Panc1 (cell line): ENCODE data around the gene ATP5MG. TPM values are rescaled to one million over a fixed set of nuclear protein-coding genes. Genes with fewer than 3 reads are reported as not detected.

Source experiments
- ATAC-seq: fragments of 200-7000 bp; cut with Tn5 transposase; 2 replicates; pipeline ENCODE4 v1.9.1; 2020; ENCODE audit warnings: mild to moderate bottlenecking, moderate library complexity
- BruUV-seq: library from RNA; stranded (reverse); fragments of 400-500 nt; replicated peaks from 2 replicates; lab custom pipeline; 2021; lab: Mats Ljungman, UMichigan
- CTCF ChIA-PET: fragments of 300-600 bp; sonication (Branson Sonifier 250); formaldehyde crosslinking; loops from one replicate; lab custom pipeline; 2022; ENCODE audit warnings: antibody characterized with exemption; lab: Charles Lee
- POLR2A ChIA-PET: fragments of 300-600 bp; sonication (Branson Sonifier 250); formaldehyde crosslinking; loops from one replicate; lab custom pipeline; 2022; ENCODE audit warnings: antibody characterized with exemption; lab: Charles Lee
- DNase-seq: peaks from one replicate; pipeline ENCODE4 v3.0.0-alpha.2; 2010; ENCODE audit warnings: low read depth, low spot score
- H3K27ac ChIP-seq: 2 replicates; pipeline ENCODE4 v1.5.1; 2011; ENCODE audit warnings: mild to moderate bottlenecking, low read length, inconsistent platforms
- H3K27me3 ChIP-seq: fragments of 200-500 bp; sonication (Bioruptor generic); 2 replicates; pipeline ENCODE4 v1.6.0; 2014; ENCODE audit warnings: low read length, inconsistent platforms; ENCODE audit not compliant: control insufficient read depth, insufficient read depth
- H3K36me3 ChIP-seq: fragments of 200-500 bp; sonication (Bioruptor generic); 2 replicates; pipeline ENCODE4 v1.5.1; 2014; ENCODE audit warnings: inconsistent platforms, mild to moderate bottlenecking, low read length, moderate library complexity; ENCODE audit not compliant: control insufficient read depth, insufficient read depth
- H3K4me1 ChIP-seq: 2 replicates; pipeline ENCODE4 v1.5.1; 2011; ENCODE audit warnings: inconsistent platforms, mild to moderate bottlenecking, low read length, moderate library complexity; ENCODE audit not compliant: control insufficient read depth, insufficient read depth
- H3K4me3 ChIP-seq, 2 experiments: 2 replicates each; pipeline ENCODE4 v1.5.1; 2011 to 2012; ENCODE audit warnings: low read depth in 2 of 2, low read length in 2 of 2, mild to moderate bottlenecking in 2 of 2, inconsistent platforms in 1 of 2, moderate library complexity in 1 of 2
- H3K9me3 ChIP-seq: fragments of 200-500 bp; sonication (Bioruptor generic); 2 replicates; pipeline ENCODE4 v1.5.1; 2014; ENCODE audit warnings: low read depth, mild to moderate bottlenecking, inconsistent platforms, low read length, moderate library complexity; ENCODE audit not compliant: control insufficient read depth, insufficient read depth
- CTCF ChIP-seq: fragments of 450-650 bp; IDR thresholded peaks from 2 replicates; pipeline ENCODE4 v1.5.1; 2017; ENCODE audit warnings: mild to moderate bottlenecking
- POLR2AphosphoS5 ChIP-seq: IDR thresholded peaks from 2 replicates; pipeline ENCODE4 v1.6.1; 2012; ENCODE audit warnings: mild to moderate bottlenecking, low read depth, low read length, moderate library complexity
- REST ChIP-seq, 2 experiments: IDR thresholded peaks; 2 replicates each; pipeline ENCODE4 v1.6.1; 2011 to 2012; ENCODE audit warnings: low read depth in 2 of 2, control low read depth in 1 of 2, low read length in 1 of 2, mild to moderate bottlenecking in 1 of 2, moderate library complexity in 1 of 2; ENCODE audit not compliant: insufficient read depth in 1 of 2
- SIN3A ChIP-seq: IDR thresholded peaks from 2 replicates; pipeline ENCODE4 v1.6.1; 2012; ENCODE audit warnings: low read depth, mild to moderate bottlenecking, low read length, moderate library complexity, borderline replicate concordance; ENCODE audit not compliant: insufficient read depth
- TCF7L2 ChIP-seq: IDR thresholded peaks from 2 replicates; pipeline ENCODE4 v1.6.1; 2011; ENCODE audit warnings: mild to moderate bottlenecking, low read depth, low read length, inconsistent platforms
- in situ Hi-C: cut with HindIII; loops from 2 replicates; pipeline ENCODE4 v1.10.0; 2016; ENCODE audit warnings: low sequenced_read_pairs, low pct_unique_long_range_greater_than_20kb
- intact Hi-C: fragments of 100-400 bp; cut with micrococcal nuclease; formaldehyde crosslinking; loops from one replicate; pipeline ENCODE4 v1.10.0; 2022; ENCODE audit not compliant: unreplicated experiment
- total RNA-seq: library from RNA; stranded (reverse); gene quantifications from one replicate; pipeline ENCODE4 v1.2.1, GENCODE V29; 2021; ENCODE audit not compliant: unreplicated experiment

ATP5MG gene
- total RNA-seq, 1 experiment from 2014 or later = 504 TPM

- intact Hi-C loops (no loop called here), in situ Hi-C loops (no loop called here)
Measured at GRCh38 chr11:118430956-118431355, 29.6 kb downstream of the ATP5MG start.

GRCh38 chr11:118434123-118434552 is 32.7 kb downstream of the ATP5MG start:
- no peaks in the 10 kb centered on the region for H3K27me3 ChIP-seq
- ChIA-PET POLR2A (no interaction called here), CTCF (no interaction called here)
- H3K36me3 ChIP-seq = no peaks in the 10 kb centered on the region; the same call in 1 of the 2 replicates
- no peaks in the 10 kb centered on the region for H3K9me3 ChIP-seq
- ATAC-seq (peak; percentile 7), DNase-seq (no peak)
- H3K27ac ChIP-seq = peak overlapping the region; percentile 96
- in situ Hi-C loops = no loop called here
- peaks cover 22% of the 10 kb centered on the region for H3K4me1 ChIP-seq
- H3K4me3 ChIP-seq = peak overlapping the region; percentile 84 to 95
- TF ChIP-seq CTCF (no peak), POLR2AphosphoS5 (no peak), REST (IDR thresholded peaks at IDR 0.05; ENCODE audit: insufficient read depth in 1 of 2, low read depth in 2 of 2, low read length in 1 of 2) (no peak), TCF7L2 (peak; percentile 93)
- no TSS peak for BruUV-seq
- intact Hi-C loops = no loop called here

More at GRCh38 chr11:118430956-118431355, 29.6 kb downstream of the ATP5MG start:
- Histone ChIP-seq H3K36me3 (no peaks in the 10 kb centered on the region), H3K9me3 (no peaks in the 10 kb centered on the region), H3K27me3 (no peaks in the 10 kb centered on the region), H3K4me3 (no peak overlapping the region), H3K4me1 (peaks cover 30% of the 10 kb centered on the region), H3K27ac (peak overlapping the region; percentile 48; the same call in 1 of the 2 replicates)
- BruUV-seq = no TSS peak
- TF ChIP-seq SIN3A = no peak
- TF ChIP-seq TCF7L2 = no peak
- no peak for TF ChIP-seq POLR2AphosphoS5
- TF ChIP-seq CTCF = peak; percentile 55; the same call in 1 of the 2 replicates
- TF ChIP-seq REST (IDR thresholded peaks at IDR 0.05; ENCODE audit: insufficient read depth in 1 of 2, low read depth in 2 of 2, low read length in 1 of 2) = no peak
- CTCF ChIA-PET = interaction anchor here (0.6 to 0.7 kb wide), 2 partner anchors 25 to 163 kb away, joined by 3 to 5 read pairs; no protein-coding TSS in a partner anchor
- POLR2A ChIA-PET = interaction anchor here (0.6 kb wide), 1 partner anchor 16 kb away, joined by 9 read pairs; no protein-coding TSS in a partner anchor
- DNase-seq (no peak), ATAC-seq (no peak)
